Putamen (tissue), 1 donor: ENCODE results near the gene MIGA2.

Source experiments
- DNase-seq: peaks from one replicate; pipeline ENCODE4 v3.0.0-alpha.2; 2016; ENCODE audit warnings: low spot score

Gene MIGA2

DNA sequence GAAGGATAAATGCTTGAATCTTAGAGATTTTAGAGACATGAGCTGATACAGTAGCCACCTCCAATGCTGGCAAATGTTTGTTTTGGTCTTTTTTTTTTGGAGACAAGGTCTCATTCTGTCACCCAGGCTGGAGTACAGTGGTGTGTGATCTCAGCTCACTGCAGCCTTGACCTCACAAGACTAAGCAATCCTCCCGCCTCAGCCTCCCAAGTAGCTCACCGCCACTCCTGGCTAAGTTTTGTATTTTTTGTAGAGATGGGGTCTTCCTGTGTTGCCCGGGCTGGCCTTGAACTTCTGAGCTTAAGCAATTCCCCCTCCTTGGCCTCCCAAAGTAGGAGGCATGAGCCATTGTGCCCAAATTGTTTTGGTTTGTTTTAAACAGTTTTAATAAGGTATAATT, 37.7 kb downstream of the MIGA2 start:
- DNase-seq: no peak

DNA sequence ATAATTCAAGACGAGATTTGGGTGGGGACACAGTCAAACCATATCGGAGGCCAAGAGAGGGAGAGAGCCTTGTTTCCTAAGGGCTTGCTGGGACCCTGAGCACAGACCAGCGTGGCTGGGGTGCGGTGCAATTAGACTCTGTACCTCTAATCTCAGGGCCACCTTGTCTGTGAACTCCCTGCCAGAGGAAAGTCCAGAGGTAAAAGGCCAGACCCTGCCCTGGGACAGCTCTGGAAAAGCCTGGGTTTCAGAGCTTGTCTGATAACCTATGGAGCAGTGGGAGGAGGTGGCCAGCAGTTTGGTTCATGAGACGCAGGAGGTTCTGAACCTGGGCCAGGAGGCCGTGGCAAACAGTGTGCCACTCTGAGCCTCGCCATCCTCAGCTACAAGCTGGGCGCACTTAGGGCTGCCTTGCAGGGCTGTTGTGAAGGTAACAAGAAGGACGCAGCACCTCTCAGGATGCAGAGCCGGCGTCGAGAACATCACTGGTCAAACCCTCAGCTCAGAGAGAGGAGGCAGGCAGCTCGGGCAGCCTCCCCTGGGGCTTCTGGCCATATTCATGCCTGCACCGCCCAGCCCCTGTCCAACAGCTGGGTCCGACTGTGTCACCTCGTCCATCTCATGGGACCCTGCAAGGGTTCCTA, 39.7 kb downstream of the MIGA2 start:
- no peak for DNase-seq

DNA sequence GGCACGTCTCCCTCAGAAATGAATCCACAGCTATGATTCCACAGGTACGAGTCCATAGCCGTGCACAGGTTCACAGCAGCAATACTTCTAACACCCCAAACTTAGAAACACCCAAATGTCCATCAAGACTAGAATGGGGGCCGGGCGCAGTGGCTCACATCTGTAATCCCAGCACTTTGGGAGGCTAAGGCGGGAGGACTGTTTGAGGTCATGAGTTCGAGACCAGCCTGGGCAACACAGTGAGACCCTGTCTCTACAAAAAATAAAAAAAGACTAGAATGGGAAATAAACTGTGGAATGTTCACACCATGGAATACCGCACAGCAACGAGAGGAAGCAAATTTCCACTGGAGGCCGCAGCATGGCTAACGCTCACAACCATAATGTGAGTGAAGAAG, 40.2 kb downstream of the MIGA2 start:
- no peak for DNase-seq

DNA sequence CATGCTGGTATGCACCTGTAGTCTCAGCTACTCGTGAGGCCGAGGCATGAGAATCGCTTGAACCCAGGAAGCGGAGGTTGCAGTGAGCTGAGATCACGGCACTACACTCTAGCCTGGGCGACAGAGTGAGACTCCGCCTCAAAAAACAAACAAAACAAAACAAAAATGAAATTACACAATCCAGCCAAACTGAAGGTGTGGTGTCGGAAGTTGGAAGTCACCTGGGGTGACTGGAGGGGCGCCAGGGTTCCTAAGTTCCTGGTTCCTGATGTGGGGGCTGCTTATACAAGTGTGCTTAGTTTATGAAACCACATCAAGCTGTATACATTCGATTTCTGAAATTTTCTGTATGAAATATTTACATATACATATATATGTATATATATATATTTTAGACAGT, 40.8 kb downstream of the MIGA2 start:
- DNase-seq: no peak

DNA sequence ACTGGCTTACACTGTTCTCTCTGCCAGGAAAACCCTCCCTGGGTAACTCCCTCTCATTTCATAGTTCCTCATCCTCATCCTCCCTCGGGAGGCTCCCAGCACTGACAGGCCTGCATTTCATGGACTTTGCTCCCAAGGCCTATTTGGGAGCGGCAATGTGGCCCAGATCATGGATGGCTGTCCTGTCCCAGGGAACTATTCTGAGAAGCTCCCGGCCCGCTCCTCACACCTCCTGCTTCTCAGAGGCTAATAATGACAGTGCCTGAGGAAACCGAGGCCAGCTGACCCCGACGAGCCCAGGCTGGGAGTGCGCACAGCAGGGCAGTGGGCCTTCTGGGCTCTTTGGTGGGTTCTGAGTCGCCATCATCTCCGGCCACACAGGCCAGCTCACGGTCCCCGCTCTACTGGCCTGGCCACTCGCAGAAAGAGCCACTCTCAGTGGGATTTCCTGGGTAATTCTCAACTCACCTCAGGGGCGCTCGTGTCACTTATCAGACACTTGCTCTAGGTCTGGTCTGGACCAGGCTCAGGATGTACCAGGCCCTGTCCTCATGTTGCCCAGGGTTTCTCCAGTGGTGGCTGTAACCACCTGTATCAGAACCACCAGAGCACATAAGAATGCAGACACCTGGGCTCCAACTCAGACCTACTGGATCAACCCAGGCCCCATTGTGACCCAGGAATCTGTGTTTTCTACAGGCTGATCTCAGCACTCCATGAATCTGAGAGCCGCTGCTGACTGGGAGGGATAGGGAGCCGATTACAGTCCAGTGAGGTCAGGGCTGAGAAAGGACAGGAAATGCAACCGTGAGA, 42.5 kb downstream of the MIGA2 start:
- no peak for DNase-seq

DNA sequence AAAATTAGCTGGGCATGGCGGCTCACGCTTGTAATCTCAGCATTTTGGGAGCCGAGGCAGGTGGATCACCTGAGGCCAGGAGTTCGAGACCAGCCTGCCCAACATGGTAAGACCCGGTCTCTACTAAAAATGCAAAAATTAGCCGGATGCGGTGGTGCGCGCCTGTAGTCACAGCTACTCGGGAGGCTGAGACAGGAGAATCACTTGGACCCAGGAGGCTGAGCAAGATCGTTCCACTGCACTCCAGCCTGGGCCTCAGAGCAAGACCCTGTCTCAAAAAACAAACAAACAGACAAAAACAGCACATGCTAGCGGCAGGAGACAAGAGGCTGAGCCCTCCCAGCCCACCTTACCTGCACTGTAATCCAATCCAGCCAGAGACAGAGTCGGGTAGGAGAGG, 43.4 kb downstream of the MIGA2 start:
- DNase-seq: no peak

DNA sequence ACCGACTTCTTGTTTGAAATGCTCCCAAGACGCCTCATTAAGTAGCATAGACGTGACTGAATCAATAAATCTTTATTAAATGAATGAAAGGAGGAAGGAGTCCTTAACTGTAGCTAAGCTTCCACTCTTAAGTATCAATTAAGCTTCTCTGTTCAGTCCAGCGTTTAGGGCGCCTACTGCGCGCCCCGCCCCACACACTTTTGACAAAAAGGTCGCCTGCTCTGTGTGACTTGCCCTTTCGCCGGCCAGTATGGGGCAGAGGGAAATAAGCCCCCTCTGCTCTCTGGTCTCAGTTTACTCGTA, 43.8 kb downstream of the MIGA2 start:
- no peak for DNase-seq

DNA sequence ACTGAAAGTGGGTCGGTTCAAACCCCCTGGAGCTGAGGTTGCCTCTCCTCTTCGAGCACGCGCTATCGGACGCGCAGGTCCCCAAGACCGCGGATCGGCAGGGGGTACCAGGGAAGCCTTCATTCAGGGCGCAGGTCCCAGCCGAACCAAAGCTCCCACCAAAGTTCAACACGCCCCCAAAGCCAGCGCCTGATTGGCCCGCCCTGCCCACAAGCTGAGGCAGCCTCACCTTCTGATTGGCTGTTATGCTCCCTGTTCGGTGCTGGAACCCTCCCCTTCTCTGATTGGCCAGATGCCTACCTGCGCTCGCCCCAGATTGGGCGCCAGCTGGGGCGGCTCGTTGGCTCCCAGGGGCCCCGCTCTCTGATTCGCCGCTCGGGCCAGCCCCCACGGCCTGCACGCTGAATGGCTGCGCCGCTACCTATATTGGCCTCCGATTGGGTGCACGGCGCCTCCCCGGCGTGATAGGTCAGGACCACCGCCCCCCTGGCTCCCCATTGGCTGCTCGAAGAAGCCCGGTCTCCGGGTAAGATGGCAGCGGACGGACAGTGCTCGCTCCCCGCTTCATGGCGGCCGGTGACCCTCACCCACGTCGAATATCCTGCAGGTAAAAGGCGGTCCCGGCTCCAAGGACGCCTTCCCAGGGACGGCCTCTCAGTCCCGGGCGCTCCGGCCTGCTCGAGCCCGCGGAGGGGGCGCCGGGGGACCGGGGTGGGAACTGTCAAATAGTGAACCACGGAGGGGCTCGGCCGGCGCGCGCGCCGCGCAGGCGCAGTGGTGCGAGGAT, 44.4 kb downstream of the MIGA2 start, which contains the start of gene DOLPP1:
Gene DOLPP1, plus strand, starts transcription at position 511 of the 787 bp plus-strand sequence. Its CDS starts 21 bp downstream, at position 532.
- peak; percentile 99 for DNase-seq

DNA sequence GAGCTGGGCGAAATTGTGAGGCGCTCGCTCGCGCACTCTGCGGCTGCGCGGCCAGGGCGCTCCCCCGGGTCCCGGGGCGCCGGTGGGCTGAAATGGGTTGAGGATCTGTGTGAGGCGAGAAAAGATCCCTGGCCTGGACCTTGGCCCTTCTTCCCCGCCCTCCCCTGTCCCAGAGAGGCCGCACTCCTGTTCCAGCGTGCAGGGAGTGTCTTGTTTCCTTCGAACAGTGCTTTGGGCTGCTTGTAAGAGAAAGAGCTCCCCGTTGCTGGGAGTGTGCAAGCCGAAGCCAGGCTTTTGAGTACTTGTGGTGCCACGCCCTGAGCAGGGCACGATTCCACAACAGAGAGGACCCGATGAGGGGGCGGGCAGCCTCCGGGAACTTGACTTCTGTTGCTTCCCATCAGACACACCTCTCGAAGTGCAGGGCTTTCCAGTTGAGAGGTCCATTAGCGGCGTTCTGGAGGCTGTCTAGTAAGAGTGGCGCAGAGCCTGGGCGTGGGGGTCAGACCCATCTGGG, 45.0 kb downstream of the MIGA2 start:
- DNase-seq: no peak

DNA sequence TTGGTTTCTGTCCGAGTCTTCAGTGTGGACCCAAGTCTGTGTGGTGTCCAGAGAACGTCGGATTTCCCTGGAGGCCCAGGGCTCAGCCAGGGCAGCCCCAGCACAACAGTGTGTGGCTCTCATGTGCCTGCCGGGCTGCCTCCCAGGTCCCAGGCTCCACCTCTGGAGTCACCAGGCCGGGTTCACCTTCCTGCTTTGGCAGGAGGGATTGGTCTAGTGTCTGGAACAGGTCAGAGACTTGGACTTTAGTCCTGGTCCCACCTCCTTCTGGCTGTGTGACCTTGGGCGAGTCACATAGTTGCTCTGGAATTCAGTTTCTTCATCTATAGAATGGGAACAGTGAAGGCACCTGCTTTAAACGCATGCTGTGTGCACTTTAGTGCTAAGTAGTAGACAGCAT, 47.7 kb downstream of the MIGA2 start:
- DNase-seq: no peak

DNA sequence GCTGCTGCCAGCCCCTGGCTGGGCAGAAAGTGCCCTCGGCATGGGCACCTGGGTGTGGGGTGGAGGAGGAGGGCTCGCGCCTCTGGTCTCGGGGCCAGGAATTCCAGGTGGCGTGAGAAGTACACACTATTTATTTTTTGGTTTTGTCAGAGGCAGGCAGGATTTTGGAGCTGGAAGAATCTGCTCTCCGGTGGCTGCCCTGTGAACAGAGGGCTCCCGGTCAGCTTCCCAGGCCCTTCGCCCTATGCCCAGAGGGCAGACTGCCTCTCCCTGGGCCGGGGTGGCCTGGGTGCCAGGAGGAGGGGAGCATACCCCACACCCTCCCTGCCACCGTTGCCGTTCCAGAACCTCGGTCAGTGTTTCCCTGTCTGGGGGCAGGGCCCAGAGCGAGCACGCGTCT, 52.8 kb downstream of the MIGA2 start:
- no peak for DNase-seq

DNA sequence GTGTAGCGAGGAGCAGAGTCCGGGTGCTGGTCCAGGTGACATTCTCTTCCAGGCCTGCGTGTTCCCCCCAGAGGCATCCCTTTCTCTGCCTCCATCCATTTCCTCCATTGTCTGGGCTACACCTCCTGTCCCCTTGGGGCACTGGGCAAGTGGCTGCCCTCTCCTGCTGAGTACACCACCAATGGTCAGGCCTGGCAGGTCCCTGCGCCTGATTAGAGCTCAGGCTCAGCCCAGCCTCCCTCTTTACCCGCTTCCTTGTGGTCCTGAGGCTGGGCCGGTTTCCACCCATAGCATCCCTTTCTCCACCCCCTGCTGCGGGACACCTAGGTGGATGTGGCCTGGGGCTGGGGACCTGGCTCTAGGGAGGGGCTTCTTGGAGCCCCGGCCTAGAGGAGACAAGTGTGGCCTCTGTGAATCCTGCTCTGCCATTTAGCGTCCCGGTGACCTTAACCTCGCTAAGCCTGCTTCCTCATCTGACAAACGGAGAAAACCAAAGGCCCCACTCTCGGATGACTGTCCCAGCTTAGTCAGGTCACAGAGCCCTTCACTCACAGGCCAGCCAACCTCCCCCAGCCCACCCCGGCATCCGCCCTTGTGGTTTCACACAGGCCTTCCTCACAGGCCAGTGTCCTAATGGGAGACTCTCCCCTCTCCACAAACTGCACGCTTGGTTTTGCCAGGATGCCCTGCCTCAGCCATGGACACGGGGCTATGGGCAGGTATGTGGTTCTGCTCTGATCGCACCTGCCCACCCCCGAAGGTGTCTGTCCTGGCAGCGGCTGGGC, 57.4 kb downstream of the MIGA2 start:
- DNase-seq: no peak

DNA sequence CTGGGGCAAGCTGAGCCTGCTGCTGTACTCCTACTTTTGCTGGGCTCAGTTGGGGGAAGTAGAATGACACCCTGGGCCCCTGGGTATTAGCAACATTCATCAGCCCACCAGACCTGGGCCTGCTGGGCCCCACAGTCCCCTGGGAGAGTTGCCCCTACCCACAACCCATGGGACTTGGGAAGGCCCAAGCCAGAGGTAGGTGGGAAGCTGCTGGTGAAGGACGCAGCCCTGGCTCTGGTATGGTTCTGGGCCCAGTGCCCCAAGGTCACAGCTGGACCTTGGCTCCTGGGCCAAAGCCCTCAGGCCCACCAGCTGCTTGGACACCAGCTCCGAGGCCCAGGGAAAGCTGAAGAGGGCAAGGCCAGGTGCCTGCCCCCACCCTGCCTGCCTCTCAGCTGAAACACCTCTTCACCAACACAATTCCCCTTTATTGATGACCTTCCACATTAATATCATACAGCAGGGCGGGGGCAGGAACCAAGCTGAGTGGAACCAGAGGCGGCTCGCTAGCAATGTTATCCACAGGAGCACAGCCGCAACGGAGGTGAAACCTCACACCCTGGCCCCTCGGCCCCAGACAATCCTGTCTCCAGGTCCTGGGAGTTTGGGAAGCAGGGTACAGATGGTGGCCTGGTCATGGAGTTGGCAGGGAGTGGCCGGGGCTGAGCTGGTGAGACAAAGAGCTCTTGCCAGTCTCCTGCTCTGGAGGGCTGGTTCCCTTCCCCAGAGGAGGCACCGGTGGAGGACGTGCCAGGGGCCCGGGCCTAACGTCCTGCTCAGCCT, 58.2 kb downstream of the MIGA2 start:
- no peak for DNase-seq

DNA sequence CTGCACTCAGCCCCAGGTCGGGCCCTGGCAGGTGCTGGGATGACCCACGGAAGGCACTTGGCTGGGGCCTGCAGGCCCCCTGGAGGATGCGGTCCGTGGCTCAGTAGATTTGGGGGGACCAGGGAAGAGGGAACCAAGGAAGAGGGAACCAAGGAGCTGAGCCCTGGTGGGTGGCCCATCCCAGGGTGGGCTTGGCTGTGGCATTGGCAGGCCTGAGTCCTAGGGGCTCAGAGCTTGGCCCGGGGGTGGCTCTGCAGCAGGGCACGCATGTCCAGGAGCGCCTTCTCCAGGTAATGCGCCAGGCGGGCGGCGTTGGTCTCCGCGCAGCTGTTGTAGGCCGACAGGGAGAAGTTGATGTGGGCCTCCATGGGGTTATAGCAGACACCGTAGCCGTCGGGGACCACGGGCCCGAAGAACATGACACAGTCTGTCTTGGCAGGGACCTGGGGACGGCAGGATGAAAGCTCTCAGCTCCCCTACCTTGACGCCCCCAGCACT, 58.8 kb downstream of the MIGA2 start:
- no peak for DNase-seq

DNA sequence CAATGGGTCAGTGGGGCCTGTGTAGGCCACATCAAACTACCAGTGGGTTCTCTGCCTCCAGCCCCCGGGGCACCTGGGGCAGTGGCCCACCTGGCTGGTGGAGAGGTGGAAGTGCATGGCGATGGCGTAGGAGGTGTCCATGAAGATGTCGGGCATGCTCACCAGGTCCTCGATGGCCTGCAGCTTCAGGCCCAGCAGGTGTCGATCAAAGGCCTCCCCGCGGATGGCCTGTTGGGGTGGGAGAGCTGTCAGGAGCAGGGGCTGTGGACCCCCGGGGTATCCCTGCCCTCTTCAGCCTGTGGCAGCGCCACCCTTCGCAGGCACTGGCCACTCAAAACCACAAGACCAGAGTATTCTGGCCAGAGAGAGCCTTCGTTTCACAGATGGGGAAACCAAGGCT, 59.5 kb downstream of the MIGA2 start:
- no peak for DNase-seq

DNA sequence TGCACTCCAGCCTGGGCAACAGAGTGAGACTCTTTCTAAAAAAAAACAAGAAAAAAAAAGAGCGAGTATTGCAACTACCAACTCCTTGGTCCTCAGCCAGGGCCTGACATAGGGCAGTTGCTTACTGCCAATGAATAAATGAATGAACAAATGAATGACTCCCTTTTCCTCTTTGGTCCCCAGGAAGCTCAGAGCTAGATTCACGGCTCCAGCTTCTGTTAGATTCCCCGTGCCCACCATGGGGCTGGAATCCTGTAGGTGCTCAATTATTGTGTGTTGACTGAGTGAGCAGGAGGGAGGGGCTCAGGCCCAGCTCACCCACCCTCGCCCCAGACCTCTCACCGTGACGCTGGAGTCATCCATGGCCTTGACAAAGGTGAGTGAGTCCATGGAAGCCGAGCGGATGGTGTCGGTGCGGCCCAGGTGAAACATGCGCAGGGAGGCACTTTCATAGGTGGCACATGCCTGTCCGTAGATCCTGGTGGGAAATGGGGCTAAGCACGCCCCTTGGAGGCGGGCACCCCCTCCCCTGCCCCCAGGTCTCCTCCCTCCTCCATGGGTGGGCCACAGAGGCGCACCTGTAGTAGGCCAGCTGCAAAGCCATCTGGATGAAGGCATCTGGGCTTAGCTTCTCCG, 61.4 kb downstream of the MIGA2 start:
- no peak for DNase-seq

DNA sequence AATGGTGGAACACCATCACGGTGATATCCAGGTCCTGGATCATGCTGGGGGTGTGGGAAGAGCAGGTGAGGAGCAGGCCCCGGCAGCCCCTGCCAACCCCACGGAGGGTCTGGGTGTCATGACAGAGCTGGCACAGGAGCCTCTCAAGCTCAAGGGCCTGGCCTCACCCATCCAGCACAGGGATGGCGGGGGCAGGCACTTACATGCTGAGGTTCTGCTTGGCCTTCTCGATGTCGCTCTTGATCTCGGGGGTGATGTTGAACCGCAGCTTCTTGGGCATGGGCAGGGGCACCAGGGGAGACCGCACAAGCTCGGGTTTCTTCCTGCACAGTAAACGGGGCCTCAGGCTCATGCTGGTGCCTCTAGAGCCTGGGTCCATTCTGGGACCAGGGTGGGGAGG, 61.9 kb downstream of the MIGA2 start:
- no peak for DNase-seq

DNA sequence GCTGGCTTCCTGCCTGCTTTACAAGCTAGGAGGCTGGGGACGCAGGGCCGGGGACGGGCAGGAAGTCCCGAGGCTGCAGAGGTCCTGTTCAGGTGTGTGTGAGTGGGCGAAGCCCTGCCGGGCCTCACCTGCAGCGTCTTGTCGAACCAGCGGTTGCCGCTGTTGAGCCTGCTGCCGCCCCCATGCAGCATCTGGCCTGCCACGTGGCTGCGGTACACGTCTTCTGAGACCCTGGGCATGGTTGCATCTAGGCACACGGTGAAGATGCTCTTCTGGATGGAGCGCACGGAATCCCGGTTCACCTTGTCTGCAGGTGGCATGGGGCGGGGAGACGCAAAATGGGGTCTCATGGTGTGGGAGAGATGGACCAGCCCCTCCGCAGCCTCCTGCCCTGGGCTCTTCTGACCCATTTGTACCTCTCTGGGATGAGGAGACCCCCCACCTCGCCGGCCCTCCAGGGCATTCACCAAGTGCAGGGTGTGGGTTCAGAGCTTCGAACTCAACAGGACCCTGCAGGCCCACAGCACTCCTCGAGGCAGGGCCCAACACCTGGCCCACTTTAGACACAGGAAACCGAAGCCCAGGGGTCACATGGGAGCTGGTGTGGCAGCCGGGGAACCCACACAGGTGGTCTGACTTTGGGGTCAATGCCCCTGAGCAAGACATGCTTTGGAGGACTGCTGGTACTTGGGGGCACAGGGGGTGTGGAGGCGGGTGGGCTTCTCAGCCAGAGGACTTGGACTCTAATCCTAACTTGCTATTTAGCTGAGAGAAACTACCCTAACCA, 64.2 kb downstream of the MIGA2 start:
- no peak for DNase-seq

DNA sequence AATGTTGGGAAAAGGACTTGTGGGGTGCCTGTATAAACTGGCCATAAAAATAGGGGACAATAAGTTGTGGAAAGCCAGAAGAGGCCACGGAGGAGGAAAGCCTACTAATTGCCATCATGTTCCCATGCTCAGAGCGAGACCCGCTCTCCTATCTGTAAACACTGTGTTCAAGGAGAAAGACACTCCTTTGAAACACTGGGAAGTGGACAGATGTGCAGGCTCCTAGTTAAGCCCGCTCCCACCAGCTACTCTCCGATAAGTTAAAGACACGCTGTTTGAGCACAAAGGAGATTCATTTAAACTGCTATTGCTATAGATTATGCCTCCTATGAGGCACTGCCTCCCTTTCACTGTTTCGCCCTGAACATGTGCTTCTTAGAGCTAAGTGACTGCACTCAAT, 64.9 kb downstream of the MIGA2 start:
- no peak for DNase-seq

DNA sequence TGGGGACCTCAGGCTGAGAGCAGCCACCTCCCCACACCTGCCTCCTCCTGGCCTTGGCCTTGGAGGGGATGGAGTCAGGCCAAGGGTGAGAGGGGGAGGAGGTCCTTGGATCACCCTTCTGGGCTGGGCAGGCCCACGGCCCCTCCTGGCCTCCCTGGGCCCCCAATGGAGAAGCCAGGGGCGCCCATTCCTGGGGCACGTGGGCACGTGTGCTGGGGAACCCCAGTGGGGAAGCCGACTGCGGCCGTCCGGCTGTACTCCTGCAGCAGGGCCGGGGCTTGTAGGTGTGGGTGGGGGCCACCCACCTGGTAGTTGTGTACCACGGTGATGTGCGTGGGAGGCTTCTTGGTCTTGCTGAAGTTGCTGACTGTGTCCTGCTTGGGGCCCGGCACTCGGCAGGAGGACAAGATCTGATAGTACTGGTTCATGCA, 65.7 kb downstream of the MIGA2 start:
- DNase-seq: no peak
